KMS-11 (cell line): ENCODE results near the gene DAAM1.

Experiments
- H2AFZ ChIP-seq: fragments of 200-600 bp; sonication (generic); 2 replicates; pipeline ENCODE4 v1.6.1; 2016; ENCODE audit warnings: antibody characterized with exemption, mixed run types, low read depth
- H3K27ac ChIP-seq: fragments of 200-600 bp; sonication (generic); 2 replicates; pipeline ENCODE4 v1.6.1; 2016; ENCODE audit warnings: mild to moderate bottlenecking, mixed run types
- H3K27me3 ChIP-seq: fragments of 200-600 bp; sonication (generic); 2 replicates; pipeline ENCODE4 v1.6.1; 2017; ENCODE audit warnings: mild to moderate bottlenecking, low read depth, mixed run types, moderate library complexity; ENCODE audit not compliant: insufficient read depth
- H3K36me3 ChIP-seq: fragments of 200-600 bp; sonication (generic); 2 replicates; pipeline ENCODE4 v1.6.1; 2017; ENCODE audit warnings: mild to moderate bottlenecking, mixed run types; ENCODE audit not compliant: insufficient read depth
- H3K4me1 ChIP-seq: fragments of 200-600 bp; sonication (generic); 2 replicates; pipeline ENCODE4 v1.6.1; 2016; ENCODE audit warnings: mild to moderate bottlenecking, low read depth, mixed run types; ENCODE audit not compliant: poor library complexity, severe bottlenecking
- H3K4me2 ChIP-seq: fragments of 200-600 bp; sonication (generic); 2 replicates; pipeline ENCODE4 v1.7.0; 2016; ENCODE audit warnings: mild to moderate bottlenecking, mixed run types
- H3K4me3 ChIP-seq: fragments of 200-600 bp; sonication (generic); IDR thresholded peaks from 2 replicates; pipeline ENCODE4 v1.6.1; 2017; ENCODE audit warnings: low read depth, low read length, mixed read lengths; ENCODE audit not compliant: insufficient read depth
- H3K79me2 ChIP-seq: fragments of 200-600 bp; sonication (generic); 2 replicates; pipeline ENCODE4 v1.6.1; 2016; ENCODE audit warnings: low read depth, mixed run types; ENCODE audit not compliant: insufficient read depth
- H3K9ac ChIP-seq: fragments of 200-600 bp; sonication (generic); 2 replicates; pipeline ENCODE4 v1.6.1; 2016; ENCODE audit warnings: mild to moderate bottlenecking, mixed run types
- H4K20me1 ChIP-seq: fragments of 200-600 bp; sonication (generic); 2 replicates; pipeline ENCODE4 v1.6.1; 2016; ENCODE audit warnings: mild to moderate bottlenecking, mixed run types; ENCODE audit not compliant: insufficient read depth
- TF ChIP-seq, protein P1 (sequence below): fragments of 200-600 bp; sonication (generic); conservative IDR thresholded peaks from 2 replicates; pipeline ENCODE4 v1.6.1; 2017; ENCODE audit warnings: low read depth, mild to moderate bottlenecking, antibody characterized with exemption, low read length, moderate library complexity, mixed read lengths

Gene DAAM1

DNA sequence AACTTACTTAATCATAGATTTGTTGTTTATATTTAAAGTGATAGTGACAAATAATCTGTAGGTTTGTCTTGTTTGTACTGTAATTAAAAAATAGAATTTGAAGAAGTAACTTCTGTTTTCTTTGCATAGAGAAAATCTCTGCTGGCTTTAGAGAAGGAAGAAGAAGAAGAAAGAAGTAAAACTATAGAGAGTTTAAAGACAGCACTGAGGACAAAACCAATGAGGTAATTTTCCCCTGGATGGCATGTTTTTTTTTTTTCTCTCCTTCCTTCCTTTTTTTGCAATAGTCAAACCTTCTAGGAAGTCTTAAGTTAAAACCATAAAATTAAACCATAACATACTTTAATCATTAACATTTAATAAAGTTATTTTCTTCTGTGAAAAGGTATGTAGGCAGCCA is 131.9 kb downstream of the DAAM1 start:
- no peaks in the 10 kb centered on the region for H4K20me1 ChIP-seq
- peaks cover 20% of the 10 kb centered on the region for H3K4me1 ChIP-seq
- H3K27ac ChIP-seq, result no peak overlapping the region
- no peak overlapping the region for H3K9ac ChIP-seq
- no peaks in the 10 kb centered on the region for H3K79me2 ChIP-seq
- TF ChIP-seq, protein P1, sequence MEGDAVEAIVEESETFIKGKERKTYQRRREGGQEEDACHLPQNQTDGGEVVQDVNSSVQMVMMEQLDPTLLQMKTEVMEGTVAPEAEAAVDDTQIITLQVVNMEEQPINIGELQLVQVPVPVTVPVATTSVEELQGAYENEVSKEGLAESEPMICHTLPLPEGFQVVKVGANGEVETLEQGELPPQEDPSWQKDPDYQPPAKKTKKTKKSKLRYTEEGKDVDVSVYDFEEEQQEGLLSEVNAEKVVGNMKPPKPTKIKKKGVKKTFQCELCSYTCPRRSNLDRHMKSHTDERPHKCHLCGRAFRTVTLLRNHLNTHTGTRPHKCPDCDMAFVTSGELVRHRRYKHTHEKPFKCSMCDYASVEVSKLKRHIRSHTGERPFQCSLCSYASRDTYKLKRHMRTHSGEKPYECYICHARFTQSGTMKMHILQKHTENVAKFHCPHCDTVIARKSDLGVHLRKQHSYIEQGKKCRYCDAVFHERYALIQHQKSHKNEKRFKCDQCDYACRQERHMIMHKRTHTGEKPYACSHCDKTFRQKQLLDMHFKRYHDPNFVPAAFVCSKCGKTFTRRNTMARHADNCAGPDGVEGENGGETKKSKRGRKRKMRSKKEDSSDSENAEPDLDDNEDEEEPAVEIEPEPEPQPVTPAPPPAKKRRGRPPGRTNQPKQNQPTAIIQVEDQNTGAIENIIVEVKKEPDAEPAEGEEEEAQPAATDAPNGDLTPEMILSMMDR, result no peak
- H3K27me3 ChIP-seq, result no peaks in the 10 kb centered on the region
- no peak overlapping the region for H3K4me3 ChIP-seq
- H2AFZ ChIP-seq, result no peak overlapping the region
- no peak overlapping the region for H3K4me2 ChIP-seq
- H3K36me3 ChIP-seq, result no peaks in the 10 kb centered on the region

- Histone ChIP-seq H3K27me3 (no peaks in the 10 kb centered on the region), H3K79me2 (no peaks in the 10 kb centered on the region), H3K4me1 (peaks cover 20% of the 10 kb centered on the region), H4K20me1 (no peaks in the 10 kb centered on the region), H2AFZ (no peak overlapping the region), H3K4me2 (peak overlapping the region; percentile 15; the same call in 1 of the 2 replicates), H3K27ac (peak overlapping the region; percentile 4; the same call in 1 of the 2 replicates), H3K9ac (no peak overlapping the region), H3K36me3 (no peaks in the 10 kb centered on the region), H3K4me3 (no peak overlapping the region)
- TF ChIP-seq, protein P1, result no peak
Observed at GRCh38 chr14:59320763-59321625, 132.5 kb downstream of the DAAM1 start.

DNA sequence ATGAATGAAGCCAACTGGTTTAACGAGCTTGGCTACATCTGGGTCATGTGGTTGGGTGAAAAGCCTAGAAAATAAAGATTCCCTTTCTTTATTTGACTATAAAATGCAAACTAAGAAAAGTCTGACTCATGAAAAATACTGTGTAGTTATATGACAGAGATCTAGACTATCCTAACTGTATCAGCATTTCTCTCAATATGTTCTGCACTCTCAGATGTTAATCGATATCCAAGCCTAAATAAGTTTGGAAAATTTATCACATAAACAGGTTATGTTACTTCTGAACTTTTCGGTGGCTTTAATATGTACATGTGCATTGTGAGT is 133.1 kb downstream of the DAAM1 start:
- peak overlapping the region; percentile 15; the same call in 1 of the 2 replicates for H3K4me2 ChIP-seq
- H3K36me3 ChIP-seq, result no peaks in the 10 kb centered on the region
- H3K4me1 ChIP-seq, result peaks cover 20% of the 10 kb centered on the region
- TF ChIP-seq, protein P1, result no peak
- peak overlapping the region; percentile 4; the same call in 1 of the 2 replicates for H3K27ac ChIP-seq
- no peaks in the 10 kb centered on the region for H4K20me1 ChIP-seq
- H3K4me3 ChIP-seq, result no peak overlapping the region
- H3K9ac ChIP-seq, result no peak overlapping the region
- H3K79me2 ChIP-seq, result no peaks in the 10 kb centered on the region
- H2AFZ ChIP-seq, result no peak overlapping the region
- no peaks in the 10 kb centered on the region for H3K27me3 ChIP-seq

GRCh38 chr14:59325906-59326305 is 137.4 kb downstream of the DAAM1 start:
- Histone ChIP-seq H3K4me3 (no peak overlapping the region), H3K27me3 (no peaks in the 10 kb centered on the region), H2AFZ (no peak overlapping the region), H3K4me2 (no peak overlapping the region), H3K27ac (no peak overlapping the region), H3K36me3 (no peaks in the 10 kb centered on the region), H3K4me1 (peaks cover 11% of the 10 kb centered on the region), H3K9ac (no peak overlapping the region), H4K20me1 (no peaks in the 10 kb centered on the region), H3K79me2 (no peaks in the 10 kb centered on the region)
- TF ChIP-seq, protein P1, result no peak
